ENCODE data around the gene ZNF546.
"Not testable (repeated sequence)": the region's sequence is repeated elsewhere in the genome, so short reads cannot be mapped to it uniquely, and the experiment has no call there.

Gene ZNF546

DNA sequence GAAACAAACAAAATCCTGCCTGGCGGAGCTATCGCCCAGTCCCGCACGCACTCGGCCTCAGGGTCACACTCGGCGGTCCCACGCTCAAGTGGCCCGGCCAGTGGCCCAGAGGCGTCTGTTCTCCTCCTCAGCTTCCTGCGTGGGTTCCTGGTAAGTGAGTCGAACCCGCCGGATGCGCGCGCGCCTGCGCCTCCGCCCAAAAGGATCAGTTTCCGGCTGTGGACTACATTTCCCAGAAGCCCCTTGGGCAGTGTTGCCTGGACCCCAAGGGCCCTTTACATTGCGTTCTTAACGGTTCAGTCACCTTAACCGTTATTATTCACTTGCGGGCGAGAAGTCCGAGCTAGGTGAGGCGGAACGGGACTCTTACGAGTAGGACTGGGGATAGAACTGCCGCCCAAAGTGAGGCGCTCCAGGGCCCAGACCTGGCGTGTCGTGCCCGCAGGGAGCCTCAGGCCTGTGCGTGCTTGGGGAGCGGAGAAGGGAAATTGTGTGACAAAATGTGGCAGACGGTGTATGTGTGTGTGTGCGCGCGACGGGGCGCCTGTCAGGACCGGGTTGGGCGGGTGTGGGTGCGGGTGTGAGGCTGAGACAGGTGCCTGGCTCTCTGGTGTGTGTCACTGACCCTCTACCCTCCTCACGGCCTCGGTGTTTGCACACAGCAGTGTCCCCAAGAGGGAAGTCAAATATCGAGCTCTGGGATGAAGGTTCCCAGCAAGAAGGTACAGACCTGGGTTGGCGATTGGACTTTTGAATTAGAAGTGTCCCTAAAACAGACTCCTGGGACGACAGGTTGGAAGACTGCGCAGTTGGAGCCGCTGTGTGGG, at the start of gene ZNF546:
Gene ZNF546 (plus strand): TSS at position 250 of the 827 bp plus-strand sequence. CDS start 1,267 bp downstream, outside the sequence.
- in situ Hi-C loops (cut with MboI; ENCODE audit: low sequenced_read_pairs) = no loop called here

- in situ Hi-C loops (cut with MboI; ENCODE audit: low sequenced_read_pairs) = no loop called here
These were observed 47.7 kb upstream of the ZNF546 start for GRCh38 chr19:39949026-39949747.

DNA sequence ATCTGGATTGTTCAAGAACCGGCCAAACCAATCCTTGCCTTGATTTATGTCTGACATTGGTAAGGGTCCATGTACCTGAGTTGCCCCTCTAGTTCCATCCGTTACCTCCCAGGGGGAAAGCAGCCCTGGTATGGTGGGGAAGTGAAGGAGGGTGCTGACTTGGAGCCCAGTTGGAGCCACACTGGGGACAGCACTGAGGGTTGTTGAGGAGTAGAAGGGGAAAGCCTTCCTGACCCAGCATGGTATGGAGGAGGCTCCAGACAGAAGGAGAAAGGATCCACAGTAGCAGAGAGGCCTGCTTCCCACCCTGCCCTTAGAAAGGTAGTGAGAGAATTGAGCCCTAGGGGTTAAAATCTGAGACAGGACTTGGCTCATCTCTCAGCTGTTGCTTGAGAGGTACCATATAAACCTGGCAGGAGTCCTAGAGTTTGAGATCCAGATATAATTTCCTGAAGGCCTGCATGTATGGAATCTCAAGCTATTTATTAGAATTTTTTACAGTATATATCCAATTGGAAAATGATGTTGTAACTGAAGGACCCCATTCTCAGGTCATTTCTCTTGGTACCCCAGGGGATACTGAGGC, 45.7 kb upstream of the ZNF546 start:
- in situ Hi-C loops (cut with MboI; ENCODE audit: low sequenced_read_pairs) = no loop called here

GRCh38 chr19:39951686-39952085, 45.2 kb upstream of the ZNF546 start:
- in situ Hi-C loops (cut with MboI; ENCODE audit: low sequenced_read_pairs) = no loop called here

- in situ Hi-C loops (cut with MboI; ENCODE audit: low sequenced_read_pairs) = no loop called here
These were observed 42.9 kb upstream of the ZNF546 start for GRCh38 chr19:39953915-39954314.

- in situ Hi-C loops (cut with MboI; ENCODE audit: low sequenced_read_pairs) = not testable (repeated sequence)
These were observed 39.0 kb upstream of the ZNF546 start for GRCh38 chr19:39957886-39958285.

DNA sequence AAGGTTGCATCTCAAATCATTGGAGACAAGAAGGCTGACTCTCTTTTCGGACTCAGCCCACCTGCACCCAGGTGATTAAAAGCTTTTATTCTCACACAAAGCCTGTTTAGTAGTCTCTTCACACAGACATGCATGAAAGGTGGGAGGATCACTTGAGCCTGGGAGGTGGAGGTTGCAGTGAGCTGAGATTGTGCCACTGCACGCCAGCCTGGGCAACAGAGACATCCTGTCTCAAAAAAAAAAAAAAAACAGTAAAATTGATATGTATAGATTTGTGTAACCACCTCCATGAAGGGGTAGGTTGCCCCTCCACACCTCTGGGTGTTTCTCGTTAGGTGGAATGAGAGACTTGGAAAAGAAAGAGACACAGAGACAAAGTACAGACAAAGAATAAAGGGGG, 37.9 kb upstream of the ZNF546 start:
- in situ Hi-C loops (cut with MboI; ENCODE audit: low sequenced_read_pairs) = not testable (repeated sequence)

DNA sequence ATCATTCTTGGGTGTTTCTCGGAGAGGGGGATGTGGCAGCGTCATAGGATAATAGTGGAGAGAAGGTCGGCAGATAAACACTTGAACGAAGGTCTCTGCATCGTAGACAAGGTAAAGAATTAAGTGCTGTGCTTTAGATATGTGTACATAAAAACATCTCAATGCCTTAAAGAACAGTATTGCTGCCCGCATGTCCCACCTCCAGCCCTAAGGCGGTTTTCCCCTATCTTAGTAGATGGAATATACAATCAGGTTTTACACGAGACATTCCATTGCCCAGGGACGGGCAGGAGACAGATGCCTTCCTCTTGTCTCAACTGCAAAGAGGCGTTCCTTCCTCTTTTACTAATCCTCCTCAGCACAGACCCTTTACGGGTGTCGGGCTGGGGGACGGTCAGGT, 37.5 kb upstream of the ZNF546 start:
- in situ Hi-C loops (cut with MboI; ENCODE audit: low sequenced_read_pairs) = not testable (repeated sequence)

GRCh38 chr19:39963898-39964297, 33.0 kb upstream of the ZNF546 start:
- in situ Hi-C loops (cut with MboI; ENCODE audit: low sequenced_read_pairs) = no loop called here

- in situ Hi-C loops (cut with MboI; ENCODE audit: low sequenced_read_pairs) = no loop called here
These were observed 30.2 kb upstream of the ZNF546 start for GRCh38 chr19:39966617-39967016.

- in situ Hi-C loops (cut with MboI; ENCODE audit: low sequenced_read_pairs) = no loop called here
These were observed 29.3 kb upstream of the ZNF546 start for GRCh38 chr19:39967561-39967960.

DNA sequence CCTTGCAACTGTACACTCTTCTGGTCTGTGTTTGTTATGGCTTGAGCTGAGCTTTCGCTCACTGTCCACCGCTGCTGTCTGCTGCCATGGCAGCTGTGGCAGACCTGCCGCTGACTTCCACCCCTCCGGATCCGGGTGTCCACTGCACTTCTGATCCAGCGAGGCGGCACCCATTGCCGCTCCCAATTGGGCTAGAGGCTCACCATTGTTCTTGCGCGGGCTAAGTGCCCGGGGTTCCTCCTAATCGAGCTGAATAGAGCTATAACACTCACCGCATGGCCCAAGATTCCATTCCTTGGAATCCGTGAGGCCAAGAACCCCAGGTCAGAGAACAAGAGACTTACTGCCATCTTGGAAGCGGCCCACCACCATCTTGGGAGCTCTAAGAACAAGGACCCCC, 28.1 kb upstream of the ZNF546 start:
- in situ Hi-C loops (cut with MboI; ENCODE audit: low sequenced_read_pairs) = no loop called here

DNA sequence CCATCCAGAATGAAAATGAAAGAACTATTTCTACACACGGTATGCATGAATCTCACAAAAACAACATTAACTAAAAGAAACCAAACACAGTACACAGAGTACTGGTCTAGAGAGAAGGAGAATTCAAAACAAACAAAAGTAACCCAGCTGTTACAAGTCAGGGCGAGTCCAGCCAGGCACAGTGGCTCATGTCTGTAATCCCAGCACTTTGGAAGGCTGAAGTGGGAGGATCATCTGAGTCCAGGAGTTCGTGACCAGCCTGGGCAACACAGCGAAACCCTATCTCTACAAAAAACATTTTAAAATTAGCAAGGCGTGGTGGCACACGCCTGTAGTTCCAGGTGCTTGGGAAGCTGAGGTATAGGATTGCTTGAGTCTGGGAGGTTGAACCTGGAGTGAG, 27.6 kb upstream of the ZNF546 start:
- in situ Hi-C loops (cut with MboI; ENCODE audit: low sequenced_read_pairs) = no loop called here

- in situ Hi-C loops (cut with MboI; ENCODE audit: low sequenced_read_pairs) = no loop called here
These were observed 27.0 kb upstream of the ZNF546 start for GRCh38 chr19:39969681-39970424.

- in situ Hi-C loops (cut with MboI; ENCODE audit: low sequenced_read_pairs) = no loop called here
These were observed 26.5 kb upstream of the ZNF546 start for GRCh38 chr19:39970425-39970674.

- in situ Hi-C loops (cut with MboI; ENCODE audit: low sequenced_read_pairs) = no loop called here
These were observed 26.0 kb upstream of the ZNF546 start, which contains the start of gene PSMC4 for GRCh38 chr19:39970675-39971379. PSMC4 (plus strand) TSS chr19:39971165; CDS start chr19:39971203, 38 bp downstream.

DNA sequence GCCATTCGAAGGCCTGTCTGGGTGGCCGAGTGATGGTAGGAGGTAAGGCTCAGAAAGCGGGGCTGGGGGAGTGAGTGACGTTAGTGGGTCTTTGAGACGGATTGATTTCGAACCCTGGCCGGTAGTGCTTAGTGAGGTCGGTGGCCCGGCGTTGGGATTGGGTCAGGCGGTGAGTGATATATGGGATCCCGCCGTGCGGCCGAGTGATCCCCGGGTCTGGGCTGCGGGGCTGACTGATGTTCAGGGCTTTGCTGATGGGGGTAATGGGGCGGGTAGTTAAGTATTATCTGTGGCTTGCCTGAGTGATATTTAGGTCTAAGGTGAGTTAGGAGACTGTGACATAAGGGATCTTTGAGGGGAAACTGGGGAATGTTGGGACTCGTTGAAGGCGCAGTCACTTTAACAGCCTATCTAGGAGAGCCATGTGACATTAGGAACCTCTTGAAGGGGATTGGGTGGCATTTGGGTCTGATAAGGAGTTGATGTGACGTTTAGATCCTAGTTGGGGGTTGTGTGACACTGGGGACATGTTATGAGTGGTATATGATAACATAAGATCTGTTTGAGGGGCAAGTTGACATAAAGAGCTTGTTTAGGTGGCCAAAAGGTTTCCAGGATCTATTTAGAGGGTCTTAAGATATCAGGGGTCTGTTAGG, 25.4 kb upstream of the ZNF546 start:
- in situ Hi-C loops (cut with MboI; ENCODE audit: low sequenced_read_pairs) = no loop called here

DNA sequence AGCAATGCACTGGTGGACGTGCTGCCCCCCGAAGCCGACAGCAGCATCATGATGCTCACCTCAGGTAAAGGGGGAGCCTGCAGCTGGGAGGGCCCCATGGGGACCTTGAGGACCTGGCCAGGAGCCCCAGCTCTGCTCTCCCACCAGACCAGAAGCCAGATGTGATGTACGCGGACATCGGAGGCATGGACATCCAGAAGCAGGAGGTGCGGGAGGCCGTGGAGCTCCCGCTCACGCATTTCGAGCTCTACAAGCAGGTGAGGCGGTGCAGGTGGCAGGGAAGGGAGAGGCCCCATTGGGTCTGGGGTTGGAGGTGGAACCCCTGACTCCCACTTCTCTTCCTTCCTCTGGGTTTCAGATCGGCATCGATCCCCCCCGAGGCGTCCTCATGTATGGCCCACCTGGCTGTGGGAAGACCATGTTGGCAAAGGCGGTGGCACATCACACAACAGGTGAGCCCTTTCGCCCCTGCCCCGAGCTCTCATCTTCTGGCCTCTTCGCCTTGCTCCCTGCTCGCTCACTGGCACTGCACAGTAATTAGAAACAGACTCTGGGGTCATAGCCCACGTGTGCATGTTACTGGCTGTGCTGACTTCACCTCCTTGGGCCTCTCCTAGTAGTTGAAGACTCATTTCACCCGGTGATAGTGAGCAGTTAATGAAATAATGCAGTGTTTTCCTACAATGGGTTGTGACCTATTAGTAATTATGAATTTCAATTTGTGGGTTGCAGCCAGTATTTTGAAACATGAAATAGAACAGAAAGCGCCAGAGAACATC, 22.3 kb upstream of the ZNF546 start:
- in situ Hi-C loops (cut with MboI; ENCODE audit: low sequenced_read_pairs) = no loop called here

DNA sequence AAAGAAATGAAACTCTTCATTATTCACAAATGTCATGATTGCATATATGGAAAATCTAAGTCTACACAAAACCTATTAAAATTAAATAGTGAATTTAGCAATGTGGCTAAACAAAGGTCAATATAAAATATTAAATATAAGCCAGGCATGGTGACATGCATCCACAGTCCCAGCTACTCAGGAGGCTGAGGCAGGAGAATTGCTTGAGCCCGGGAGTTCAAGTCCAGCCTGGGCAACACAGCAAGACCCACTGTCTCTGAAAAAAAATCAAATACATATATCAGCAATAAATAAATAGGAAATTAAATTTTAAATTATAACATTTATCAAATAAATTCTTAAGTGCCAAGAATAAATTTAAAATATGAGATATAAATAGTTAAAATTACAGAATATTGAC, 14.0 kb upstream of the ZNF546 start:
- in situ Hi-C loops (cut with MboI; ENCODE audit: low sequenced_read_pairs) = no loop called here
